ENCODE results near the gene KCND2. TPM values are rescaled to one million over a fixed set of nuclear protein-coding genes. Genes with fewer than 3 reads are reported as not detected.

KCND2 gene
- total RNA-seq, 4 donors from 2014 or later, result under 0.01 to 1.3 (median 0.59) TPM; not detected in 1

DNA sequence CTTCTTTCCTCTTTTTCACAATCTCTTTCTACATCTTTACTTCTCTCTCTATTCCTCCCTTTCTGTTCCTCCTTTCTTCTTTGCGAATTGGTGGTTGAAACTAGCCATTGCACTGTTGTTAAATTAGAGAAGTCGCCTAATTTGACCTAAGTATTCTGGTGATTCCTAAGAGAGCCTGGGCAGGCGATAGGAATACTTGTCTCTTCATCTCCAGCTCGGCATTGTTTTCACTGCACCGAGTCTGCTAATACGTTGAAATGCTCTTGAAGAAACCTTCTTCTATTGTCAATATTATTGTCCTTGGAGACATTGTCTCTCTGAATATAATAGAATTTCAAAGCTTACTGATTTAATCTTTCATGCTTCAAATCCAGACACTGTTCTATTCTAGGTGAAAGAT is 31.7 kb downstream of the KCND2 start:
- TF ChIP-seq EP300 (IDR thresholded peaks at IDR 0.05) (no peak), POLR2A (IDR thresholded peaks at IDR 0.05) (no peak)
- TF ChIP-seq, protein P1, sequence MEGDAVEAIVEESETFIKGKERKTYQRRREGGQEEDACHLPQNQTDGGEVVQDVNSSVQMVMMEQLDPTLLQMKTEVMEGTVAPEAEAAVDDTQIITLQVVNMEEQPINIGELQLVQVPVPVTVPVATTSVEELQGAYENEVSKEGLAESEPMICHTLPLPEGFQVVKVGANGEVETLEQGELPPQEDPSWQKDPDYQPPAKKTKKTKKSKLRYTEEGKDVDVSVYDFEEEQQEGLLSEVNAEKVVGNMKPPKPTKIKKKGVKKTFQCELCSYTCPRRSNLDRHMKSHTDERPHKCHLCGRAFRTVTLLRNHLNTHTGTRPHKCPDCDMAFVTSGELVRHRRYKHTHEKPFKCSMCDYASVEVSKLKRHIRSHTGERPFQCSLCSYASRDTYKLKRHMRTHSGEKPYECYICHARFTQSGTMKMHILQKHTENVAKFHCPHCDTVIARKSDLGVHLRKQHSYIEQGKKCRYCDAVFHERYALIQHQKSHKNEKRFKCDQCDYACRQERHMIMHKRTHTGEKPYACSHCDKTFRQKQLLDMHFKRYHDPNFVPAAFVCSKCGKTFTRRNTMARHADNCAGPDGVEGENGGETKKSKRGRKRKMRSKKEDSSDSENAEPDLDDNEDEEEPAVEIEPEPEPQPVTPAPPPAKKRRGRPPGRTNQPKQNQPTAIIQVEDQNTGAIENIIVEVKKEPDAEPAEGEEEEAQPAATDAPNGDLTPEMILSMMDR (IDR thresholded peaks at IDR 0.05), result no peak
- no peak for DNase-seq (ENCODE audit: low spot score in 2 of 2)

DNA sequence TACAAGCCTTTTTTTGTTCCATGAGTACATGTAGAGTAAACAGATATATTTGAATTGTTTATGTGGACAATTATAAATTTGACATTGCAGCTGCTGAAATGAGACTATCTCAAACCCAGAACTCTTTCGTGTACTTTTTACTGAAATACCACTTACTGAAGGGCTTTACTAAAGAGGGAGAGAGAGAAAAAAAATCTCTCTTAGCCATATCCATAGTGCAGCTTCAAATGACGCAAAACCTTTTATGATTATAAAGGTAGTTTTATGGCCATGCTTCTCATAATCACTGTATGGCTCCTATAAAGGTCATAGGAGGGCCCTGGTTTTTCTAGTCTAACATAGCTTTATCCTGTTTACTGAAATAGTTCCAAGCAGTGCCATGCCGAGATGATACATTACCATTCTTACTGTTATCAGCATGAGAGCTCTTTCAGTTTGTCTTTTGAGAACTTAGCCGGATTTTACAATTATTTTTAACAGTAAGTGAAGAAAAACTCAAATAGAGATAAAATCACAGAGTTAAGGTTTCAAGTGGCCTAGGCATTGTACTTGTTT is 35.1 kb downstream of the KCND2 start:
- TF ChIP-seq, protein P1 (IDR thresholded peaks at IDR 0.05), result no peak
- TF ChIP-seq EP300 (IDR thresholded peaks at IDR 0.05) (no peak), POLR2A (IDR thresholded peaks at IDR 0.05) (no peak)
- H3K27ac ChIP-seq, result no peak overlapping the region
- no peaks in the 10 kb centered on the region for H3K36me3 ChIP-seq
- H3K4me1 ChIP-seq, result no peaks in the 10 kb centered on the region
- H3K27me3 ChIP-seq, result no peaks in the 10 kb centered on the region
- no peak for DNase-seq (ENCODE audit: low spot score in 2 of 2)
- no peaks in the 10 kb centered on the region for H3K9me3 ChIP-seq
- no peak overlapping the region for H3K4me3 ChIP-seq
- WGBS, 2 donors, result 69 to 86% methylated on average over 4 of the region's 4 CpGs

More for the DNA sequence above, 31.7 kb downstream of the KCND2 start:
- Histone ChIP-seq H3K27ac (no peak overlapping the region), H3K9me3 (no peaks in the 10 kb centered on the region), H3K4me1 (no peaks in the 10 kb centered on the region), H3K27me3 (no peaks in the 10 kb centered on the region), H3K4me3 (no peak overlapping the region), H3K36me3 (no peaks in the 10 kb centered on the region)
- 87 to 89% methylated on average over 6 of the region's 6 CpGs for WGBS, 2 donors

DNA sequence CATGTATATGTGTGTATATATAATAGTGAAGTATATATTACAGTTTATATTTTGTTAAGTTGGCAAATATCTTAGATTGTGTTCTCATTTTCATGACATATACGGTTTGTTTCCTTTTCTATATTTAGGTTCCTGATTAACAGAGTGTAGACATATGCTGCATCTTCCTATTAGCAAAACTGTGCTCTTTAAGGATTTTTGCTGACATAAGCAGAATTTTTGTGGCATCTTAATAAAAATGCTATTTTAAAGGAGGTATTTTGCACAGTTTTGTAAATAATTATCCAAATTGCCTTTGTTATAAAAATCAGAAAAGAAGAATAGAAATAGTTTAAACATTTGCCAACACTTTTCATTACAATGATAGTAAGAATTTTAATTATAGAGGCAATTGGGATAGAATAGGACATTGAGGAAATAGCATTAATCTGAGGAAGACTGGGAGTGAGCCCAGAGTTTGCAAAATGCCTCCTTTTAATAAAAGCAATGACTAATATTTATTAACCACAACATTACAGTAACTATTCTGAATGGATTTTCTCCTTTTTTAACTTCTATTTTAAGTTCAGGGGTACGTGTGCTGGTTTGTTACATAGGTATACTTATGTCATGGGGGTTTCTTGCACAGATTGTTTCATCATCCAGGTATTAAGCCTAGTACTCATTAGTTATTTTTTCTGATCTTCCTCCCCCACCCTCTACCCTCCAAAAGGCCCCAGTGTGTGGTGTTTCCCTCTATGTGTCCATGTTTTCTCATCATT is 38.2 kb downstream of the KCND2 start:
- Histone ChIP-seq H3K4me3 (no peak overlapping the region), H3K36me3 (no peaks in the 10 kb centered on the region), H3K27ac (no peak overlapping the region), H3K4me1 (no peaks in the 10 kb centered on the region), H3K27me3 (no peaks in the 10 kb centered on the region), H3K9me3 (no peaks in the 10 kb centered on the region)
- TF ChIP-seq EP300 (IDR thresholded peaks at IDR 0.05) (no peak), POLR2A (IDR thresholded peaks at IDR 0.05) (no peak)
- TF ChIP-seq, protein P1 (IDR thresholded peaks at IDR 0.05), result no peak
- no peak for DNase-seq (ENCODE audit: low spot score in 2 of 2)
- 61 to 72% methylated on average over 2 of the region's 2 CpGs for WGBS, 2 donors

DNA sequence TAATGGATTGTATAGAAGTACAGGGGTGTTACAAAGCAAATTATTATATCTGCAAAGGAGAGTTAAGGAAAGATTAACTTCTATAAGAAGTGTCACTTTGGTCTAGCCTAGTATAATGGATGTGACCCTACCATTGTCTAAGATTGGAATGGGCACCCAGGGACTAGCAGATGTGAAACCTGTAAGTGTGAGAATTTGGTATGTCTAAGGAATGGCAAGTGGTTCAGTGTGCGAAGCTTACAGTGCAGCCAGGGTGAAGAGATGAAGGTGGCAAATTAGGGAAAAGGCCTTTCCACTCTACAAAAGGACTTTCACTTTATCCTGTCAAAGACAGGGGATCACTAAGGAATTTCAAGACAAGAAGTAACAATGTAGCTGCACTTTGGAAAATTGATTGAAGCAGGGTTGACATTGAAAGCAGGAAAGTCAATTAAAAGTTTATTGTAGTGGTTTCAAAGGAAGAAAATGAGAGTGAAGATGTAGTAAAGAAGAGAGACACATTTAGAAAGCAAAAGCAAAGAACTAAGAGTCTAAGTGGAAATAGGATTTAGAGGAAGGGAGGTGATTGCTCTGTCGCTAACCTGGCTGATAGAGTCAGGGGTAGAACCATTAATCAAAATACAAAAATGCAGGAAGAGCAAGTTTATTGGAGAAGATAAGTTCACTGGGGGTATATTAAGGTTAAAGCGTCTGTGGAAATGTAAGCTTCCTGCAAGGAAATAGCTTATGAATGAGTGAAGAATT is 47.4 kb downstream of the KCND2 start:
- Histone ChIP-seq H3K36me3 (no peaks in the 10 kb centered on the region), H3K4me1 (no peaks in the 10 kb centered on the region), H3K27me3 (no peaks in the 10 kb centered on the region), H3K9me3 (no peaks in the 10 kb centered on the region), H3K4me3 (no peak overlapping the region), H3K27ac (no peak overlapping the region)
- TF ChIP-seq, protein P1 (IDR thresholded peaks at IDR 0.05), result no peak
- TF ChIP-seq EP300 (IDR thresholded peaks at IDR 0.05), result no peak
- TF ChIP-seq POLR2A (IDR thresholded peaks at IDR 0.05), result no peak
- no peak for DNase-seq (ENCODE audit: low spot score in 2 of 2)
- WGBS, 2 donors, result 67 to 70% methylated on average over 3 of the region's 3 CpGs

DNA sequence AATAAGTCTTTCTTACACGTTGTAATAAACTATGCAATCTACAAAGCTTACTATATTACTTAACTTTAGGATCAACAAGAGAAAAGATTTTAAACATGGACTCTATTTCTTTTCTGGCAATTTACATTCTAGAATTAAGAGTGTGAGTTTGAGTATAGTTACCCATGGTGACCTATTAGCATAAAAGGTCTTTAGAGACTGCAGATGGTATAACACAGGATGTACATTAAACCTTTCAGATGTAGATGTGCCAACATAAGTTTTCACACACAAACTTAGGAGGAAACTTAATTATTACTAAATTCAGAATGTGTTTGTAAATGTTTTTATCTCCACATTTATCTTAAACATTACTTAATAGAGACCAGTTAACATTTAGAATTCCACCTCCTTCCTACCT is 54.1 kb downstream of the KCND2 start:
- no peak for TF ChIP-seq POLR2A (IDR thresholded peaks at IDR 0.05)
- TF ChIP-seq EP300 (IDR thresholded peaks at IDR 0.05), result no peak
- TF ChIP-seq, protein P1 (IDR thresholded peaks at IDR 0.05), result no peak
- Histone ChIP-seq H3K4me1 (no peaks in the 10 kb centered on the region), H3K9me3 (no peaks in the 10 kb centered on the region), H3K27ac (no peak overlapping the region), H3K27me3 (no peaks in the 10 kb centered on the region), H3K36me3 (no peaks in the 10 kb centered on the region), H3K4me3 (no peak overlapping the region)
- no peak for DNase-seq (ENCODE audit: low spot score in 2 of 2)
- 76% methylated on average over 1 of the region's 1 CpG for WGBS, 2 donors

Data from tibial nerve (tissue), 4 donors.